Measurements from ENCODE around the gene COQ8B.
"Not testable (repeated sequence)": the region's sequence is repeated elsewhere in the genome, so short reads cannot be mapped to it uniquely, and the experiment has no call there.

COQ8B gene

GRCh38 chr19:40716482-40717324, at the start of gene COQ8B, which contains the start of gene ITPKC:
Gene COQ8B, minus strand, starts transcription at chr19:40716886. Its CDS starts 2,254 bp downstream, at chr19:40714632.
Gene ITPKC, plus strand, starts transcription at chr19:40717112. Its CDS starts 24 bp downstream, at chr19:40717136.
- DNase-seq: peak; percentile 99

DNA sequence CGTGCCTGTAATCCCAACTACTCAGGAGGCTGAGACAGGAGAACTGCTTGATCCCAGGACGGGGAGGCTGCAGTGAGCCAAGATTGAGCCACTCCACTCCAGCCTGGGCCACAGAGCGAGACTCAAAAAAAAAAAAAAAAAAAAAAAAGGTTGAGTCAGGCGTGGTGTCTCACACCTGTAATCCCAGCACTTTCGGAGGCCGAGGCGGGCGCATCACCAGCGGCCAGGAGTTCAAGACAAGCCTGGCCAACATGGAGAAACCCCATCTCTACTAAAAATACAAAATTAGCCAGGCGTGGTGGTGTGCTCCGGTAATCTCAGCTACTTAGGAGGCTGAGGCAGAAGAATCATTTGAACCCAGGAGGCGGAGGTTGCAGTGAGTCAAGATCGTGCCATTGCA, 49.7 kb upstream of the COQ8B start:
- not testable (repeated sequence) for DNase-seq

DNA sequence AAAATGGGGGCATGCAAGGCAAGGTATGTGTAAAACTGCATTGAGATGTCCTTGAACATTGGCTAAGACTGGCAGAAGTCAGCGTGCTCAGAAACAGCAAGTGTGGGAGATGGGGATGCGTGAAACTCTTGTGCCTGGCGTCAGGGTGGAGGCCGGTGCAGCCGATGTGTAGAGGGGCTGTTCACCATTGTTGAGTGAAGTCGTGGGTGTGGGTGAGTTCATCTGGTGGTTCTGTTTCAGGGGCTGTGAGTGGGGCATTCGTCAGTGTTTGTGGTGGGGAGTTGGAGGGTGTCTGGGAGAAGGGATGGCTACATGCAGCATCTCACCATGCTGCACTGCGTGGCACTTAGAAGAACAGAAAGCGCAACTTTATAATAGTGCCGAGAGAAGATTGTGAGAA, 47.3 kb upstream of the COQ8B start:
- no peak for DNase-seq

GRCh38 chr19:40763526-40763925, 46.8 kb upstream of the COQ8B start:
- DNase-seq: no peak

- no peak for DNase-seq
These were observed 46.2 kb upstream of the COQ8B start for GRCh38 chr19:40762754-40763470.

GRCh38 chr19:40759352-40759751, 42.7 kb upstream of the COQ8B start:
- no peak for DNase-seq

- no peak for DNase-seq
These were observed 41.8 kb upstream of the COQ8B start for GRCh38 chr19:40758491-40758890.

GRCh38 chr19:40756502-40757110, 39.9 kb upstream of the COQ8B start:
- DNase-seq: no peak

DNA sequence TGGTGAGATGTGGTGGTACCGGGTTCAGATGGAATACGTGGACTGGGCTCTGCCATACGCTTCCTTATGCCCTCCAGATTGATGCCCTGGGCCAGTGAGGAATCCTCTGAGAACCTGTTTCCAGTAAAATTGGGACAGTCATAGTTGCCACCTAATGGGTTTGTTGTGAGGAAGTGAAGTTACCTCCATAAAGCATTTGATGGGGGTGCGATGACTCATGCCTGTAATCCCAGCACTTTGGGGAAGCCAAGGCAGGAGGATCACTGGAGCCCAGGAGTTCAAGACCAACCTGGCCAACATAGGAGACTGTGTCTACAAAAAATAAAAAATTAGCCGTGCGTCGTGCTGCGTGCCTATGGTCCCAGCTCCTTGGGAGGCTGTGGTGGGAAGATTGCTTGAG, 39.1 kb upstream of the COQ8B start:
- DNase-seq: no peak

DNA sequence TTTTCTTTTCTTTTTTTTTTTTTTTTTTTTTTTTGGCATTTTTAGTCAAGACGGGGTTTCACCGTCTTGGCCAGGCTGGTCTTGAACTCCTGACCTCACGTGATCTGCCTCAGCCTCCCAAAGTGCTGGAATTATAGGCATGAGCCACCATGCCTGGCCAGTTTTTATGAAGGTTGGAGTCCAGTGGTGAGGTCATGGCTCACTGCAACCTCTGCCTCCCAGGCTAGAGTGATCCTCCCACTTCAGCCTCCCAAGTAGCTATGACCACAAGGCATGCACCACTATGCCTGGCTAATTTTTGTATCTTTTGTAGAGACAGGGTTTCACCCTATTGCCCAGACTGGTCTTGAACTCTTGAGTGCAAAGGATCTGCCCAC, 38.5 kb upstream of the COQ8B start:
- DNase-seq: no peak

DNA sequence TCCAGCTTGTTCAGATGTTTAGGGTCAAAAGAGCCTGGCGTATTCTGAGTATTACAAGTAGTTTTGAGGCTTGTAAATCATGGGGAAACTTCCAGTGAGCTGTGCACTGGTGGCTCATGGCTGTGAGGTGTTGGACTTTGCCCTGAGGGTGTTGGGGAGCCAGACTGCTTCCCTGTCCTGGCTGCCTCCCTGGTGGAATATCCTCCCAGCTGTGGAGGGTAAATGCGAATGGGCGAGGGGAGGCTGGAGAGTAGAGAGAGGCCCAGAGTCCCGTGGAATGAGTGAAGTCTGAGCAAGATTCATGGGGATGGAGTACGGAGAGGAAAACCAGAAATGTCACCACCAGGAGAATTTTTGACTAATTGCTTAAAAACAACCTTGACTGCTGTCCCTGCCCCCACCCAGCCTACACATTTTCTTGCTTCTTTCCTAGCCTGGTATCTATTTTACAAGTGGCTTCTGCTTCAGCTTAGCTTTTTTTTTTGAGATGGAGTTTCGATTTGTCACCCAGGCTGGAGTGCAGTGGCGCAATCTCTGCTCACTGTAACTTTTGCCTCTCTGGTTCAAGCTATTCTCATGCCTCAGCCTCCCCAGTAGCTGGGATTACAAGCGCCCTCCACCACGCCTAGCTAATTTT, 38.0 kb upstream of the COQ8B start:
- no peak for DNase-seq

DNA sequence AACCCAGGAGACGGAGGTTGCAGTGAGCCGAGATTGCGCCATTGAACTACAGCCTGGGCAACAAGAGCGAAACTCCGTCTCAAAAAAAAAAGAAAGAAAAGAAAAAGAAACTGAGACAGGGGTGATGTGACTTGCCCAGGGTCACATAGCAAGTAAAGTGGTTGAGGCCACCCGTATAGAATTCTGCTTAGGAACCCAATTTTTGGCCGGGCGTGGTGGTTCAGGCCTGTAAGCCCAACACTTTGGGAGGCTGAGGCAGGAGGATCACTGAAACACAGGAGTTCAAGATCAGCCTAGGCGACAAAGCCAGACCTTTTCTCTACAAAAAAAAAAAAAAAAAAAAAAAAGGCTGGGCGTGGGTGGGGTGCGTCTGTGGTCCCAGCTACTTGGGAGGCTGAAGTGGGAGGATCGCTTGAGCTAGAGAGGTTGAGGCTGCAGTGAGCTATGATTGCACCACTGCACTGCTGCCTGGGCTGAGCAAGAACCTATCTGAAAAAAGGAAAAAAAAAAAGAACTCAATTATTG, 35.6 kb upstream of the COQ8B start:
- DNase-seq: peak; percentile 34

GRCh38 chr19:40750874-40751537, 34.3 kb upstream of the COQ8B start, which contains the start of gene SNRPA:
Gene SNRPA, plus strand, starts transcription at chr19:40751203. Its CDS starts 206 bp downstream, at chr19:40751409.
- peak; percentile 99 for DNase-seq

DNA sequence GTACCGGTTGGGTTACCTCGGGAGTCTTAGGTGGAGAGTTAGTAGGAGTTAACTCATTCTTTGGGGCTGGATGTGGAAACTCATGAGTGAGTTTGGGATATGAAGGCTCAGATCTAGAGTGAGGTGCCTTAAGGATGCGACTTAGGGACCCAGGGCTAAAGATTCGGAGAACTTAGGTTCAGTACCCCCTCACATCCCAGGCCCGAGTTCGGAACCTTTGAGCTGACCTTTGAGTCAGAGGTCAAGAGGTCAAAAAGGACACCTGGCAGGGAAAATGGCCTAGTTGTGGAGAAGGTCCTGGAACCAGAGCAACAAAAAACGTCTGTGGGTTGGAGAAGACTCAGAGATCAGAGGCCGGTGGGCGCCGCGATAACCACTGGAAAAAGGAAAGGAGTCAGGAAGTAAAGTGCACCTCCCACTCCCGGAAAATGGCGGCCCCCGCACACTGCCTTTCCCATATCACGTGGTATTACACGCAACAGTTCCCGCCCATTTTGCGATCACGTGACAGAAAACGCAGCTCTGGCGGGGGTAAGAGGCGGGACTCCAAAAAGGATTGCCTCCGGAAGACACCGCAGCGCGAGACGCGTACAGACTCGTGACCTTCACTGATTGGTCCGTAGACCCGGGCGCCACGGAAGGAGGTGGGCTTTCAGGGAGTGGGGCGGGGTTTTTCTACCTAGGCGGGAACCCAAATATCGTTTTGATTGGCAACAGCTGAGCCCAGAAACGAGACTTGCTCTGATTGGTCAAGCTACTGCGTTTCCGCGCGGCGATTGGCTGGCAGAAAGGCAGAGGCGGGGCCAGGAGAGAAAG, 33.6 kb upstream of the COQ8B start, which contains the start of gene ACTMAP:
TSS of gene ACTMAP (minus strand) at position 420 of the 816 bp plus-strand sequence. CDS start 674 bp downstream, outside the sequence.
- peak; percentile 100 for DNase-seq

- no peak for DNase-seq
These were observed 30.9 kb upstream of the COQ8B start for GRCh38 chr19:40747536-40747935.

- no peak for DNase-seq
These were observed 28.7 kb upstream of the COQ8B start for GRCh38 chr19:40745402-40745780.

- peak; percentile 43 for DNase-seq
These were observed 28.1 kb upstream of the COQ8B start for GRCh38 chr19:40744554-40745401.

DNA sequence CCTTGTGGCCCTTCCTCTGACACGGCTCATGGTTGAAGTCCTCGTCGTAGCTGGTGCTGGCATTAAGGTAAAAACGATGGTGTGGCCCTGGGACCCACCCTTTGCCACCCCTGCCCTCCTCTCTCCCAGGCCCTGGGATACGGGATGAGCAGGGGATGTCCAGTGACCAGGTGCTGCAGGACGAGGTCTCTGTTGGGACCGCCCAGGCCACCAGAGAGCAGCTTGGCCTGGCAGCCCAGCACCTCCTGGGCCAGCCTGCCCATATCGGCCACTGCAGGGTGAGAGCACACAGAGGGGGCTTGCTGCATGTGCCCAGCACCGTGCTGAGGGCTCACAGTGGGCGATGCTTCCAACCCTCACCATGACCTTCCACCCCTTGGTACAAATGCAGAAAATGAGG, 27.2 kb upstream of the COQ8B start:
- DNase-seq: no peak

DNA sequence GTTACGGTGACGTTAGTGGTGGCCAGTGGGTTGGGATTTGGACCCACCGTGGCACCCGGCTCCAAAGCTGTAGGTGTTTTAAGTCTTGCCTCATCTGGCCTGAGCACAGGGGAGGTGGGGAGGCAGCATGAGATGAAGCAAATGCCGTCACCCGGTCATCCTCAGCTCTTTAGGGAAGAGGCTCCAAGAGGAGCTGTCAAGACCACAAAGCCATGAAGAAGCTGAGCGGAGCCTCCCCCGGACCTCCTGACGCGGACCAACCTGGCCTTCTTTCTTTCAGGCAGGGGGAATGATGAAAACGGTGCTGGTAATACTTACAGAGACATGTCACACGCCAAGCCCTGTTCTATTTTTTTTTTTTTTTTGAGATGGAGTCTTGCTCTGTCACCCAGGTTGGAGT, 26.2 kb upstream of the COQ8B start:
- no peak for DNase-seq

DNA sequence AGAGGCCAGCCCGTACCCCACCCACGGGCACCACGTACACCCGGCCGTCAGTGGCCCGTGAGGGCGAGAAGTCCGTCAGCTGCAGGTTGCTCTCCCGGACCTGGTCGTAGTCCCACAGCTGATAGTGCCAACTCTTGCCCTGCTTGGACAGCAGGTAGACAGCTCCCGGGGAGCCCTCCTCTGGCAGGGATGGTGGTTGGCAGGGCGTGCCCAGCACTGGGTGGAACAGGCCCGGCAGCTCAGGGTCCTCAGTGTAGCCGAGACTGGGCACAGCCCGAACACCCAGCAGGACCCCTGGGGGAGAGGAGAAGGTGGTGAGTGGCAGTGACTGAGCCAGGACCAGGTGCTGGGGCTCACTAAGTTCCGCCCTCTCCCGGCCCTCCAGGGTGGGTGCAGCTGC, 25.8 kb upstream of the COQ8B start:
- no peak for DNase-seq

Data from hematopoietic multipotent progenitor cell treated with erythropoietin and hydrocortisone succinate and interleukin-3 and kit ligand, for 4 days (in vitro differentiated cells).